HCEC 1CT (cell line): ENCODE results near the gene ARFIP1.

Experiments used
- DNase-seq: peaks from one replicate; pipeline ENCODE4 v3.0.0-alpha.2; 2017

The ARFIP1 gene

GRCh38 chr4:152941411-152941810 is 161.7 kb downstream of the ARFIP1 start:
- no peak for DNase-seq

GRCh38 chr4:152942346-152942745 is 162.6 kb downstream of the ARFIP1 start:
- DNase-seq = no peak

GRCh38 chr4:152943672-152944071 is 163.9 kb downstream of the ARFIP1 start:
- peak; percentile 11 for DNase-seq

- no peak for DNase-seq
Observed at GRCh38 chr4:152944666-152945320, 165.0 kb downstream of the ARFIP1 start.

- no peak for DNase-seq
Observed at GRCh38 chr4:152945639-152946038, 165.9 kb downstream of the ARFIP1 start.

- no peak for DNase-seq
Observed at GRCh38 chr4:152946446-152946845, 166.7 kb downstream of the ARFIP1 start.

GRCh38 chr4:152947311-152947710 is 167.6 kb downstream of the ARFIP1 start:
- no peak for DNase-seq

GRCh38 chr4:152949930-152950329 is 170.2 kb downstream of the ARFIP1 start:
- DNase-seq = no peak

- no peak for DNase-seq
Observed at GRCh38 chr4:152950402-152951274, 170.9 kb downstream of the ARFIP1 start.

- no peak for DNase-seq
Observed at GRCh38 chr4:152951348-152951747, 171.6 kb downstream of the ARFIP1 start.

- DNase-seq = no peak
Observed at GRCh38 chr4:152953514-152953913, 173.8 kb downstream of the ARFIP1 start.

- no peak for DNase-seq
Observed at GRCh38 chr4:152954741-152955140, 175.0 kb downstream of the ARFIP1 start.

- DNase-seq = no peak
Observed at GRCh38 chr4:152956147-152956546, 176.4 kb downstream of the ARFIP1 start.

- DNase-seq = peak; percentile 56
Observed at GRCh38 chr4:152956650-152957436, 177.1 kb downstream of the ARFIP1 start.

- no peak for DNase-seq
Observed at GRCh38 chr4:152957437-152958171, 177.8 kb downstream of the ARFIP1 start.

- DNase-seq = no peak
Observed at GRCh38 chr4:152959080-152959479, 179.3 kb downstream of the ARFIP1 start.

- DNase-seq = no peak
Observed at GRCh38 chr4:152960082-152960481, 180.3 kb downstream of the ARFIP1 start.

GRCh38 chr4:152961014-152961772 is 181.4 kb downstream of the ARFIP1 start:
- DNase-seq = no peak

GRCh38 chr4:152961773-152962115 is 182.0 kb downstream of the ARFIP1 start:
- DNase-seq = no peak
